Lung (tissue), 12 donors: ENCODE data around the gene FARP1. TPM values are rescaled to one million over a fixed set of nuclear protein-coding genes. Genes with fewer than 3 reads are reported as not detected.

Source experiments
- ATAC-seq: fragments of 200-7000 bp; cut with Tn5 transposase; one replicate; pipeline ENCODE4 v1.9.1; 2020; ENCODE audit warnings: moderate number of reproducible peaks; ENCODE audit not compliant: insufficient read depth, low FRiP score
- DNase-seq, 3 donors: peaks; one replicate each; pipeline ENCODE4 v3.0.0-alpha.2; 2013 to 2017
- H3K27ac ChIP-seq, 2 donors: one replicate each; pipeline ENCODE4 v1.5.1; 2013; ENCODE audit warnings: mild to moderate bottlenecking in 2 of 2, moderate library complexity in 2 of 2, control low read depth in 1 of 2, inconsistent platforms in 1 of 2, low read depth in 1 of 2, low read length in 1 of 2
- H3K27me3 ChIP-seq, 3 donors: one replicate each; pipeline ENCODE4 v1.5.1; 2013; ENCODE audit warnings: low read length in 2 of 3; ENCODE audit not compliant: control insufficient read depth in 3 of 3, insufficient read depth in 3 of 3
- H3K36me3 ChIP-seq, 4 donors: one replicate each; pipeline ENCODE4 v1.5.1; 2013; ENCODE audit warnings: low read length in 4 of 4, mild to moderate bottlenecking in 1 of 4, moderate library complexity in 1 of 4; ENCODE audit not compliant: control insufficient read depth in 4 of 4, insufficient read depth in 4 of 4
- H3K4me1 ChIP-seq, 5 donors: one replicate each; pipeline ENCODE4 v1.5.1; 2013; ENCODE audit warnings: low read length in 5 of 5, mild to moderate bottlenecking in 2 of 5, moderate library complexity in 1 of 5; ENCODE audit not compliant: control insufficient read depth in 5 of 5, insufficient read depth in 5 of 5
- H3K4me3 ChIP-seq: one replicate; pipeline ENCODE4 v1.5.1; 2013; ENCODE audit warnings: mild to moderate bottlenecking, control low read depth, moderate library complexity
- H3K9ac ChIP-seq, 2 donors: one replicate each; pipeline ENCODE4 v1.5.1; 2013; ENCODE audit warnings: low read length in 2 of 2, control low read depth in 1 of 2; ENCODE audit not compliant: insufficient read depth in 1 of 2
- H3K9me3 ChIP-seq, 4 donors: one replicate each; pipeline ENCODE4 v1.5.1; 2013; ENCODE audit warnings: low read length in 3 of 4, mild to moderate bottlenecking in 1 of 4, moderate library complexity in 1 of 4; ENCODE audit not compliant: control insufficient read depth in 4 of 4, insufficient read depth in 3 of 4
- CTCF ChIP-seq: IDR thresholded peaks from 2 replicates; pipeline ENCODE4 v1.5.1; 2012; ENCODE audit warnings: mild to moderate bottlenecking; ENCODE audit errors: control extremely low read depth, extremely low read depth
- WGBS, 2 donors: extraction: QIAGEN DNeasy Blood & Tissue Kit; methylation state at CpG; one replicate each; pipeline ENCODE4 v1.1.7; 2013; 5-methylcytosine and 5-hydroxymethylcytosine counted together
- polyA plus RNA-seq, 2 donors: library from polyadenylated mRNA; stranded (reverse); fragments of 200-250 nt; gene quantifications; one replicate each; pipeline ENCODE4 v1.2.1, GENCODE V29; 2013
- total RNA-seq, 2 donors: library from RNA; depleted of rRNA in 1 of 2; stranded (reverse); fragments of >200 nt in 1 of 2; gene quantifications; one replicate each; pipeline ENCODE4 v1.2.1, GENCODE V29; 2014 to 2021
- donor health status: control.
- donor health status: control.
- donor health status: Bipolar disorder and iron deficiency.
- donor health status: healthy.
- donor health status: DM: yes; HTN: yes; CAD: no.

Gene FARP1
- total and polyA plus RNA-seq, 4 donors: 20.8 to 102 (median 54.4) TPM

GRCh38 chr13:98324105-98324504 is 181.2 kb downstream of the FARP1 start:
- Histone ChIP-seq H3K9ac (no peak overlapping the region), H3K27me3 (no peaks in the 10 kb centered on the region), H3K4me1 (peaks cover 0 to 36% (median 13%) of the 10 kb centered on the region in 5 donors), H3K36me3 (no peaks in the 10 kb centered on the region), H3K4me3 (no peak overlapping the region), H3K27ac (no peak overlapping the region), H3K9me3 (no peaks in the 10 kb centered on the region)
- DNase-seq (peak in 1 of 3 donors; percentile 66), ATAC-seq (no peak)
- WGBS, 2 donors: 71 to 83% methylated on average over 7 of the region's 7 CpGs
- TF ChIP-seq CTCF: no peak

GRCh38 chr13:98325724-98326123 is 182.8 kb downstream of the FARP1 start:
- no peak overlapping the region for H3K27ac ChIP-seq
- peaks cover 0 to 36% (median 14%) of the 10 kb centered on the region in 5 donors for H3K4me1 ChIP-seq
- H3K36me3 ChIP-seq: no peaks in the 10 kb centered on the region
- no peak overlapping the region for H3K9ac ChIP-seq
- no peaks in the 10 kb centered on the region for H3K9me3 ChIP-seq
- DNase-seq (no peak), ATAC-seq (no peak)
- H3K27me3 ChIP-seq: no peaks in the 10 kb centered on the region
- WGBS, 2 donors: 94% methylated on average over 3 of the region's 3 CpGs
- H3K4me3 ChIP-seq: no peak overlapping the region
- TF ChIP-seq CTCF: no peak

- H3K9me3 ChIP-seq: no peaks in the 10 kb centered on the region
- H3K9ac ChIP-seq: no peak overlapping the region
- H3K4me1 ChIP-seq: peaks cover 0 to 36% (median 13%) of the 10 kb centered on the region in 5 donors
- no peaks in the 10 kb centered on the region for H3K27me3 ChIP-seq
- no peak for TF ChIP-seq CTCF
- H3K36me3 ChIP-seq: no peaks in the 10 kb centered on the region
- H3K27ac ChIP-seq: no peak overlapping the region
- WGBS, 2 donors: 88 to 93% methylated on average over 5 of the region's 5 CpGs
- no peak overlapping the region for H3K4me3 ChIP-seq
- ATAC-seq: no peak
- DNase-seq: no peak
Measured at GRCh38 chr13:98326291-98326690, 183.4 kb downstream of the FARP1 start.
